22Rv1 (cell line): ENCODE measurements around the gene ANTXR1.

Source experiments
- ZFX ChIP-seq: fragments of 450-650 bp; IDR thresholded peaks from 2 replicates; pipeline ENCODE4 v1.6.1; 2017; ENCODE audit warnings: antibody characterized with exemption, borderline replicate concordance
- TF ChIP-seq, protein P1 (sequence below): fragments of 450-650 bp; IDR thresholded peaks from 2 replicates; pipeline ENCODE4 v1.5.1; 2017; ENCODE audit warnings: mild to moderate bottlenecking

DNA sequence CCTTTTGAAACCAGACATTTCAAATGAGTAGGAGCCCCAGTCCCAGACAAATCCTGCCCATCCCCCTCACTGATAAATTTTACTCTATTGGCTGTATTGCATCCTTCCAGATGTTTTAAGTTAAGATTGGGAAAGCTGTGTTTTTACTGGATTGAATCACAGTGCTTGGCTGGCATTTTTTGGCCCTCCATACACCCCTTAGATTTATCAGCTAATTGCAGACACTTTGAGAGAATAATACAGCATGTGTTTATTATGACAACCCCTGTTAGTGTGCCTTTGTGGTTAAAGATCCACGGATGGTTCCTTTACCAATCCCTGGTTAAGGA, 74.9 kb downstream of the ANTXR1 start:
- TF ChIP-seq, protein P1, sequence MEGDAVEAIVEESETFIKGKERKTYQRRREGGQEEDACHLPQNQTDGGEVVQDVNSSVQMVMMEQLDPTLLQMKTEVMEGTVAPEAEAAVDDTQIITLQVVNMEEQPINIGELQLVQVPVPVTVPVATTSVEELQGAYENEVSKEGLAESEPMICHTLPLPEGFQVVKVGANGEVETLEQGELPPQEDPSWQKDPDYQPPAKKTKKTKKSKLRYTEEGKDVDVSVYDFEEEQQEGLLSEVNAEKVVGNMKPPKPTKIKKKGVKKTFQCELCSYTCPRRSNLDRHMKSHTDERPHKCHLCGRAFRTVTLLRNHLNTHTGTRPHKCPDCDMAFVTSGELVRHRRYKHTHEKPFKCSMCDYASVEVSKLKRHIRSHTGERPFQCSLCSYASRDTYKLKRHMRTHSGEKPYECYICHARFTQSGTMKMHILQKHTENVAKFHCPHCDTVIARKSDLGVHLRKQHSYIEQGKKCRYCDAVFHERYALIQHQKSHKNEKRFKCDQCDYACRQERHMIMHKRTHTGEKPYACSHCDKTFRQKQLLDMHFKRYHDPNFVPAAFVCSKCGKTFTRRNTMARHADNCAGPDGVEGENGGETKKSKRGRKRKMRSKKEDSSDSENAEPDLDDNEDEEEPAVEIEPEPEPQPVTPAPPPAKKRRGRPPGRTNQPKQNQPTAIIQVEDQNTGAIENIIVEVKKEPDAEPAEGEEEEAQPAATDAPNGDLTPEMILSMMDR, result no peak
- no peak for TF ChIP-seq ZFX
